ENCODE results near the gene FLCN.
"Not testable (repeated sequence)": the region's sequence is repeated elsewhere in the genome, so short reads cannot be mapped to it uniquely, and the experiment has no call there.

The FLCN gene

DNA sequence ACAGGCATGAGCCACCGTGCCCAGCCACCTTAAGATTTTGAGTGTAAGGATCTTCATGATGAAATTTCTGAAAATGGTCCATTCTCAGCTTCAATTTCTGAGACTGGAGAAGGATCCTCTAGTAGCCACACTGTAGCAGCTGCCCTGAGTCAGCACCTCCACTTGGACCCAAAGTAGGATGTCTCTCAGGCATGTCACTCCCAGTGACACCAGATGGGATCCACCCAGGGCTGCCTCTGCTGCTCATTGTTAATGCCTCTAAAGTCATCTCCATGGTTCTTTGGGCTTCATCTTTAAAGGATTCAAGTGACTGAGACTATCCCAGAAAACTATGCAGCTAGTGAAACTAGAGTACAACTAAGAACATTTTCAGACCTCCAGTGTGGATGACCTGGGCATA is 38.7 kb downstream of the FLCN start:
- Histone ChIP-seq H3K4me3 (ENCODE audit: low read depth, low read length) (no peak overlapping the region), H3K9me3 (no peaks in the 10 kb centered on the region), H3K4me1 (no peaks in the 10 kb centered on the region), H3K36me3 (peaks cover 19% of the 10 kb centered on the region), H3K27me3 (no peaks in the 10 kb centered on the region)
- TF ChIP-seq, protein P1, sequence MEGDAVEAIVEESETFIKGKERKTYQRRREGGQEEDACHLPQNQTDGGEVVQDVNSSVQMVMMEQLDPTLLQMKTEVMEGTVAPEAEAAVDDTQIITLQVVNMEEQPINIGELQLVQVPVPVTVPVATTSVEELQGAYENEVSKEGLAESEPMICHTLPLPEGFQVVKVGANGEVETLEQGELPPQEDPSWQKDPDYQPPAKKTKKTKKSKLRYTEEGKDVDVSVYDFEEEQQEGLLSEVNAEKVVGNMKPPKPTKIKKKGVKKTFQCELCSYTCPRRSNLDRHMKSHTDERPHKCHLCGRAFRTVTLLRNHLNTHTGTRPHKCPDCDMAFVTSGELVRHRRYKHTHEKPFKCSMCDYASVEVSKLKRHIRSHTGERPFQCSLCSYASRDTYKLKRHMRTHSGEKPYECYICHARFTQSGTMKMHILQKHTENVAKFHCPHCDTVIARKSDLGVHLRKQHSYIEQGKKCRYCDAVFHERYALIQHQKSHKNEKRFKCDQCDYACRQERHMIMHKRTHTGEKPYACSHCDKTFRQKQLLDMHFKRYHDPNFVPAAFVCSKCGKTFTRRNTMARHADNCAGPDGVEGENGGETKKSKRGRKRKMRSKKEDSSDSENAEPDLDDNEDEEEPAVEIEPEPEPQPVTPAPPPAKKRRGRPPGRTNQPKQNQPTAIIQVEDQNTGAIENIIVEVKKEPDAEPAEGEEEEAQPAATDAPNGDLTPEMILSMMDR (IDR thresholded peaks at IDR 0.05; ENCODE audit: low read depth, low read length) = no peak
- DNase-seq = no peak

DNA sequence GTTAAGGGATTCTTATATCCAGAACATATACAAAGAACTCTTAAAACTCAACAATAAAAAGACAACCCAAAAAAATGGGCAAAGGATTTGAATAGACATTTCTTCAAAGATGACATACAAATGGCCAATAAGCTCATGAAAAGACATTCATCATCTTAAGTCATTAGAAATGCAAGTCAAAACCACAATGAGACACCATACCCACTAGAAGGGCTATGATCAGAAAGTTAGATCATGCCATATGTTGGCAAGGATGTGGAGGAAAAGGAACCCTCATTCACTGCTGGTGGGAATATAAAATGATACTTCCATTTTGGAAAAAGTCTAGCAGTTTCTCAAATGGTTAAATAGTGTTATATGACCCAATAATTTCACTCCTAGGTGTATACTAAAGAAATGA is 40.2 kb downstream of the FLCN start:
- TF ChIP-seq, protein P1 (IDR thresholded peaks at IDR 0.05; ENCODE audit: low read depth, low read length) = no peak
- Histone ChIP-seq H3K27me3 (no peaks in the 10 kb centered on the region), H3K4me1 (no peaks in the 10 kb centered on the region), H3K36me3 (peaks cover 6% of the 10 kb centered on the region), H3K9me3 (no peaks in the 10 kb centered on the region), H3K4me3 (ENCODE audit: low read depth, low read length) (no peak overlapping the region)
- DNase-seq = no peak

DNA sequence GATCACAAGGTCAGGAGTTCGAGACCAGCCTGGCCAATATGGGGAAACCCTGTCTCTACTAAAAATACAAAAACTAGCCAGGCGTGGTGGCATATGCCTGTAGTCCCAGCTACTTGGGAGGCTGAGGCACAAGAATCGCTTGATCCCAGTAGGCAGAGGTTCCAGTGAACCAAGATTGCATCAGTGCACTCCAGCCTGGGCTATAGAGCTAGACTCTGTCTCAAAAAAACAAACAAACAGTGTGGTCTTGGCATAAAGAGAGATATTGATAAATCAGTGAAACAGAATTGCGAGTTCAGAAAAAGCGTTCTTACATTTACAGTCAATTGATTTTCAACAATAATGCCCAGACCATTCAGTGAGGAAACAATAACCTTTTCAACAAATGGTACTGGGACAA is 41.5 kb downstream of the FLCN start:
- H3K36me3 ChIP-seq; H3K27me3 ChIP-seq; H3K9me3 ChIP-seq; H3K4me3 ChIP-seq (ENCODE audit: low read depth, low read length); H3K4me1 ChIP-seq; DNase-seq: not testable (repeated sequence)

DNA sequence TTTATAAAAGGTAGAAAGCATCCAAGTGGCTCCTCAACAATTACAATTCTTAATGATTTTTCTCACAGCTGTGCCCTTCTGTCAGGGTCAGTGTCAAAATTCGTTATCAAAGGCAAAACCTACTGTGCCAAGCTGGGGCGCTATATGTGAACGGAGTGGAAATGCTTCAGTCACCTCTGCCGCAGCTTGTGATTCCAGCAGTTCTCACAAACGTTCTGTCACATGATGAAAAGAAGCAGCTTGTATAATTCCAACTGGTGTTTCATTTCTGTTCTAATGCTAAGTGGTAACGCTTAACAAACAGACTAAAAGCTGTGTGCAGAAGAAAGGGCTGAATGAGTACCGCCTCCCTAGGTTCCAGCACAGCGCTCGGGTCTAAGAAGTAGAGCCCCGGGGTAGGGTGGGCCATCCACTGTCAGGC is 45.0 kb downstream of the FLCN start:
- Histone ChIP-seq H3K4me3 (ENCODE audit: low read depth, low read length) (no peak overlapping the region), H3K27me3 (no peaks in the 10 kb centered on the region), H3K9me3 (no peaks in the 10 kb centered on the region), H3K36me3 (no peaks in the 10 kb centered on the region), H3K4me1 (no peaks in the 10 kb centered on the region)
- no peak for DNase-seq
- TF ChIP-seq, protein P1 (IDR thresholded peaks at IDR 0.05; ENCODE audit: low read depth, low read length) = no peak

DNA sequence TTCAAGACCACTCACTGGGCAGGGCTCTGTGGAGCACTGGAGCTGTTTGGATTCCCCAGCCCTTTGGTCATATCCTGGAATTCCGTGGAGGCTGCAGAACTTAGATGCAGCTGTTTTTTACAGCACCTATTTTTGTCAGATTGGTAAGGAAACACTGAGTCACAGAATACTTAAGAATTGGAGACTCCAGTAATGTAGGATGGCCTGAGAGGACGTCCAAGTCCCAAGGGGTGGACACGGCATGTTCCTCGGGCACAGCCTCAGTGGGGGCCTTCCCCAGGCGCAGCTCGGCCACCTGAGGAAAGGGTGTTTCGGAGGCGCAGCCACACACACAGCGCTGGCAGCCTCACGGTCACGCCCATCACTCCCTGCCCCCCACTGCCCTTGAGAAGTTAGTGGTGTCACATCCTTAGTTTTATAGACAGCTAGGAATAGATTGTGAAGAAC is 45.6 kb downstream of the FLCN start:
- no peak overlapping the region for H3K4me3 ChIP-seq (ENCODE audit: low read depth, low read length)
- TF ChIP-seq, protein P1 (IDR thresholded peaks at IDR 0.05; ENCODE audit: low read depth, low read length) = no peak
- H3K9me3 ChIP-seq = no peaks in the 10 kb centered on the region
- H3K27me3 ChIP-seq = no peaks in the 10 kb centered on the region
- no peaks in the 10 kb centered on the region for H3K36me3 ChIP-seq
- DNase-seq = no peak
- H3K4me1 ChIP-seq = no peaks in the 10 kb centered on the region

DNA sequence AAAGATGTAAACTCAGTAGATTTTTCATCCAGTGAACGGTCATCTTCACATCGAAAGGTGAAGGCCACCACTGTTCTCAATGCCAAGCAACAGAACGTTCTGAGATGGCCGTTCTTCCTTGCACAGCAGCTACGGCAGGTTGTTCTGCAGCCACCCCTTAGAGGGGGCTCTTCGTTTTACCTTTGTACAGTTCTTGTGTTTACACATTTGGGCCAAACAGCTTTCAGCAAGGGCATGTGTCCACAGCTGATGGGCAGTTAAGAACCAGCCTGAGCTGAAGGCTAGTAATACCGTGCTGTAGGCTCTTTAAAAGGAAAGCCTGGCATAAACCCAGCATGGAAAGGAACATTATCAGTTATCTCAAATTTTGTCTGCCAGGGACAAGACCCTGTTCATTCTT is 46.8 kb downstream of the FLCN start:
- TF ChIP-seq, protein P1 (IDR thresholded peaks at IDR 0.05; ENCODE audit: low read depth, low read length) = no peak
- Histone ChIP-seq H3K27me3 (no peaks in the 10 kb centered on the region), H3K36me3 (no peaks in the 10 kb centered on the region), H3K9me3 (no peaks in the 10 kb centered on the region), H3K4me3 (ENCODE audit: low read depth, low read length) (no peak overlapping the region), H3K4me1 (no peaks in the 10 kb centered on the region)
- no peak for DNase-seq

DNA sequence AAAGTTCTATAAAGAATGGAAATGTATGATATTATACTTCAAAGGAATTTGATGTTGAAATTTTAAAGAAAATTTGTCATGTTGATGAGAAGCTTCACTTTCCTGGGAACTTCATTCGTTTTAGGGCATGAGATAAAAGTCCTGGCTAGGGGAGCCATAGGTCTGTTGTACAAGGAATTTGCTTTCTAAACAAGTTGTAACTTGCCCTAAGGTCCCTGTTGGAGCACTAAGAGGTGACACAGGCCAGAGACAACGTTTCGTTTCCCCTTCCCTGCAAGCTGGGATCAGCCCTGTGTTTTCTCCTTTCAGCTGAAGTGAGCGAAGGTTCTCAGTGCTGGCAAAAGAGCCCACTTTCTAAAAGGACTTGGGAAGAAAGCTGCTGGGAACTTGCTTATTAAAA is 47.4 kb downstream of the FLCN start:
- DNase-seq = no peak
- Histone ChIP-seq H3K27me3 (no peaks in the 10 kb centered on the region), H3K9me3 (no peaks in the 10 kb centered on the region), H3K4me1 (no peaks in the 10 kb centered on the region), H3K4me3 (ENCODE audit: low read depth, low read length) (no peak overlapping the region), H3K36me3 (no peaks in the 10 kb centered on the region)
- TF ChIP-seq, protein P1 (IDR thresholded peaks at IDR 0.05; ENCODE audit: low read depth, low read length) = no peak
